ENCODE results near the gene CYTH1.

- no peak for TF ChIP-seq GATA3 (IDR thresholded peaks at IDR 0.05; ENCODE audit: low read depth, low read length)
- no peak for TF ChIP-seq GATA2 (IDR thresholded peaks at IDR 0.05; ENCODE audit: low read depth, low read length)
Measured at GRCh38 chr17:78687125-78687524, 94.9 kb downstream of the CYTH1 start.

Measured in SH-SY5Y (cell line).